ENCODE measurements around the gene INPP5B. TPM values are rescaled to one million over a fixed set of nuclear protein-coding genes. Genes with fewer than 3 reads are reported as not detected.
"Not testable (repeated sequence)": the region's sequence is repeated elsewhere in the genome, so short reads cannot be mapped to it uniquely, and the experiment has no call there.

INPP5B gene
- total RNA-seq, 4 donors from 2014 or later: 32.6 to 80.8 (median 37.7) TPM

DNA sequence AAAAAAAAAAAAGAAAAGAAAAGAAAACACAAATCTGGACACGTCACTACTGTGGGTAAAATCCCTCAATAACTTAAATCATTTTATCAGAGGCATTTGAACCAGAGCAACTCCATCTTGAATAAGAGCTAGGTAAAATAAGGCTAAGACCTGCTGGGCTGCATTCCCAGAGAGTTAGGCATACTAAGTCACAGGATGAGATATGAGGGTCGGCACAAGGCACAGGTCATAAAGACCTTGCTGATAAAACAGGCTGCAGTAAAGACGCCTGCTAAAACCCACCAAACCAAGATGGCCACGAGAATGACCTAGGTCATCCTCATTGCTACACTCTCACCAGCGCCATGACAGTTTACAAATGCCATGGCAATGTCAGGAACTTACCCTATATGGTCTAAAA, 43.9 kb downstream of the INPP5B start:
- H3K27ac ChIP-seq: no peak overlapping the region
- H3K4me1 ChIP-seq: no peaks in the 10 kb centered on the region
- no peak for ATAC-seq
- H3K27me3 ChIP-seq: no peaks in the 10 kb centered on the region
- no peak for TF ChIP-seq EP300 (IDR thresholded peaks at IDR 0.05)
- TF ChIP-seq POLR2A (IDR thresholded peaks at IDR 0.05): no peak
- TF ChIP-seq, protein P1, sequence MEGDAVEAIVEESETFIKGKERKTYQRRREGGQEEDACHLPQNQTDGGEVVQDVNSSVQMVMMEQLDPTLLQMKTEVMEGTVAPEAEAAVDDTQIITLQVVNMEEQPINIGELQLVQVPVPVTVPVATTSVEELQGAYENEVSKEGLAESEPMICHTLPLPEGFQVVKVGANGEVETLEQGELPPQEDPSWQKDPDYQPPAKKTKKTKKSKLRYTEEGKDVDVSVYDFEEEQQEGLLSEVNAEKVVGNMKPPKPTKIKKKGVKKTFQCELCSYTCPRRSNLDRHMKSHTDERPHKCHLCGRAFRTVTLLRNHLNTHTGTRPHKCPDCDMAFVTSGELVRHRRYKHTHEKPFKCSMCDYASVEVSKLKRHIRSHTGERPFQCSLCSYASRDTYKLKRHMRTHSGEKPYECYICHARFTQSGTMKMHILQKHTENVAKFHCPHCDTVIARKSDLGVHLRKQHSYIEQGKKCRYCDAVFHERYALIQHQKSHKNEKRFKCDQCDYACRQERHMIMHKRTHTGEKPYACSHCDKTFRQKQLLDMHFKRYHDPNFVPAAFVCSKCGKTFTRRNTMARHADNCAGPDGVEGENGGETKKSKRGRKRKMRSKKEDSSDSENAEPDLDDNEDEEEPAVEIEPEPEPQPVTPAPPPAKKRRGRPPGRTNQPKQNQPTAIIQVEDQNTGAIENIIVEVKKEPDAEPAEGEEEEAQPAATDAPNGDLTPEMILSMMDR (IDR thresholded peaks at IDR 0.05): no peak
- no peak for TF ChIP-seq POLR2AphosphoS5 (IDR thresholded peaks at IDR 0.05)
- no peak overlapping the region for H3K4me3 ChIP-seq
- WGBS, 2 donors (ENCODE audit: low coverage in 1 of 2): 83 to 90% methylated on average over 4 to 5 of the region's 5 CpGs
- peaks cover 0 to 40% of the 10 kb centered on the region in 2 donors for H3K36me3 ChIP-seq
- no peaks in the 10 kb centered on the region for H3K9me3 ChIP-seq

DNA sequence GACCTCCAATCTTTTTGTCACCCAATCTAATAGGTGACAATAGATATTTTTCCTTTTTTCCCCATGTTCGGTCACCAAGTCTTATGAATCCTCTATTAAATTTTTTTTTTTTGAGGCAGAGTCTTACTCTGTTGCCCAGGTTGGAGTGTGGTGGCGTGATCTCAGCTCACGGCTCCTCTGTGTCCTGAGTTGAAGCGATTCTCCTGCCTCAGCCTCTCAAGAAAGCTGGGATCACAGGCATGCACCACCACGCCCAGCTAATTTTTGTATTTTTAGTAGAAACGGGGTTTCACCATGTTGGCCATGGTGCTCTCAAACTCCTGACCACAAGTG, 45.0 kb downstream of the INPP5B start:
- WGBS, 2 donors (ENCODE audit: low coverage in 1 of 2): 82 to 90% methylated on average over 3 to 6 of the region's 6 CpGs
- ATAC-seq: no peak
- peaks cover 0 to 40% of the 10 kb centered on the region in 2 donors for H3K36me3 ChIP-seq
- H3K9me3 ChIP-seq: no peaks in the 10 kb centered on the region
- no peak overlapping the region for H3K4me3 ChIP-seq
- H3K27me3 ChIP-seq: no peaks in the 10 kb centered on the region
- H3K4me1 ChIP-seq: no peaks in the 10 kb centered on the region
- no peak overlapping the region for H3K27ac ChIP-seq
- TF ChIP-seq POLR2AphosphoS5 (IDR thresholded peaks at IDR 0.05) (no peak), EP300 (IDR thresholded peaks at IDR 0.05) (no peak), POLR2A (IDR thresholded peaks at IDR 0.05) (no peak)
- TF ChIP-seq, protein P1 (IDR thresholded peaks at IDR 0.05): no peak

DNA sequence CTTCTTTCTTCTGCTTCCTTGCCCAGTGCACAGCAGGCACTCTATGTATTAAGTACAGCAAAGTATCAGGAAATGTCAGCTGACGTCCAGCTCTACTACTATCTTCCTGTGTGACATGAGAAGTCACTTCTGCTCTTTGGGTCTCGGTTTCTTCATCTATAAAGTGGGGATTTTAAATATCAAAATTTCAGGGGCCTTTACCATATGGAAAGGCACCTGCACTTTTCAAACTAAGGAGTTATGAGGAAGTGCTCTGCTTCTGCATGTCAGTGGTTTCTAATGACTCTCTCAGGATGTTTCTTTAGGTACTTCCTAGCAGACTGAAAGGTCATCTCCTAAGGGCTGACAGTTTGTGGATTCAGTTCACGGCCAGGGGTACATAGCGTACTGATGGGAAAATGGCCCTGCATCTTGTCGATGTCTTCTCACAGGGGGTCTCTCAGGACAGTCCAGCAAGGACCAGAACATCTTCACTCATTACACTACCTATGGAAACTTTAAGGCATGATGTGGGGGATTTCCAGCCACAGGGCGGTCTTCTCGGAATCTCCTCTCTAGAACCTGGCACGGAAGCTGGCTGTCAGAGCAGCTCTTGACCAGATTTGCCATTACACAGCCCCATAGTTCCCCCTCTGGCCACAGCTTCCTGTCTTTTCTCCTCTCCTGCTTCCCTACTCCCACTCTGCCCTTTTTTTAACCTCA, 45.5 kb downstream of the INPP5B start:
- no peak for TF ChIP-seq POLR2A (IDR thresholded peaks at IDR 0.05)
- TF ChIP-seq EP300 (IDR thresholded peaks at IDR 0.05): no peak
- TF ChIP-seq POLR2AphosphoS5 (IDR thresholded peaks at IDR 0.05): no peak
- TF ChIP-seq, protein P1 (IDR thresholded peaks at IDR 0.05): no peak
- Histone ChIP-seq H3K9me3 (no peaks in the 10 kb centered on the region), H3K27ac (no peak overlapping the region), H3K4me1 (no peaks in the 10 kb centered on the region), H3K27me3 (no peaks in the 10 kb centered on the region), H3K36me3 (peaks cover 0 to 40% of the 10 kb centered on the region in 2 donors), H3K4me3 (no peak overlapping the region)
- WGBS, 2 donors (ENCODE audit: low coverage in 1 of 2): 62 to 82% methylated on average over 2 to 8 of the region's 8 CpGs
- ATAC-seq: no peak

DNA sequence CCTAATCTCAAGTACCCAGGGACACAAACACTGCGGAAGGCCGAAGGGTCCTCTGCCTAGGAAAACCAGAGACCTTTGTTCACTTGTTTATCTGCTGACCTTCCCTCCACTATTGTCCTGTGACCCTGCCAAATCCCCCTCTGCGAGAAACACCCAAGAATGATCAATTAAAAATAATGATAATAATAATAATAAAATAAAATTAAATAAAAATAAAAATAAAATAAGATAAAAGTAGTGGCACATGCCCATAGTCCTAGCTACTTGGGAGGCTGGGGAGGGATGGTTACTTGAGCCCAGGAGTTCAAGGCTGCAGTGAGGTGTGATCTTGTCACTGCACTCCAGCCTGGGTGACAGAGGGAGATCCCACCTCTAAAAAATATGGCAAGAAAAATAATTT, 49.3 kb downstream of the INPP5B start:
- H3K4me1 ChIP-seq, H3K4me3 ChIP-seq, ATAC-seq, H3K27me3 ChIP-seq, H3K9me3 ChIP-seq, H3K27ac ChIP-seq: not testable (repeated sequence)
- peaks cover 0 to 32% of the 10 kb centered on the region in 2 donors for H3K36me3 ChIP-seq
- 90% methylated on average over 2 of the region's 3 CpGs; no CpG with 5 or more reads in 1 of the 2 donors for WGBS, 2 donors (ENCODE audit: low coverage in 1 of 2)

DNA sequence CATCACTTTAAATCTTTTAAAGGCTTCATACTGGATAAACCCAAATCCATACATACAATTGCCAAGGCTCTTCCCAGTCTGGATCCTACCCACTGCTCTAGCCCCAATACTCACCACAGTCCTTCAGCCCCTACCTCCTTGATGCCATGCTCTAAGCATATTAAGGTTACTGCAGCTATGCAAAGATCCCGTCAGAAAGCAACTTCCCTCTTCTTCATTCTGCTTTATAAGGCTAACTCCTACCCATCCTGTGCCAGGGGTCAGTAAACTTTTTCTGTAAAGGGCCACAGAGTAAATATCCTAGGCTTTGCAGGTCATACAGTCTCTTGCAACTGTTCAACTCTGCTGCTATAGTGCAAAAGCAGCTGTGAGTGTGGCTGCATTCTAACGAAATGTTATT, 53.2 kb downstream of the INPP5B start:
- TF ChIP-seq EP300 (IDR thresholded peaks at IDR 0.05): no peak
- TF ChIP-seq POLR2AphosphoS5 (IDR thresholded peaks at IDR 0.05): no peak
- TF ChIP-seq, protein P1 (IDR thresholded peaks at IDR 0.05): no peak
- no peak for ATAC-seq
- Histone ChIP-seq H3K27me3 (no peaks in the 10 kb centered on the region), H3K36me3 (peaks cover 0 to 32% of the 10 kb centered on the region in 2 donors), H3K27ac (no peak overlapping the region), H3K4me3 (no peak overlapping the region), H3K9me3 (no peaks in the 10 kb centered on the region), H3K4me1 (peaks cover 0 to 5% (median 0%) of the 10 kb centered on the region in 3 donors)
- 89 to 100% methylated on average over 1 to 2 of the region's 2 CpGs for WGBS, 2 donors (ENCODE audit: low coverage in 1 of 2)

Measured in gastroesophageal sphincter (tissue), 4 donors.